ENCODE data around the gene KCNMA1. TPM values are rescaled to one million over a fixed set of nuclear protein-coding genes. Genes with fewer than 3 reads are reported as not detected.

The KCNMA1 gene
- total and polyA plus RNA-seq, 9 of the 15 experiments (the other 6 are each of a cell fraction or from before 2014, with no cell fraction given): 0.01 to 0.95 (median 0.15) TPM; not detected in 4

- intact Hi-C loops (cut with micrococcal nuclease): no loop called here
- Histone ChIP-seq H3K36me3 (ENCODE audit: control insufficient read depth, insufficient read depth, low read length) (no peaks in the 10 kb centered on the region), H3K27ac (ENCODE audit: extremely low read depth, low read depth, low read length) (no peak overlapping the region), H3K9ac (ENCODE audit: insufficient read depth in 1 of 2, low read depth in 2 of 2, low read length in 2 of 2) (no peak overlapping the region), H3K4me2 (ENCODE audit: insufficient read depth, low read length) (no peak overlapping the region), H3K79me2 (ENCODE audit: control insufficient read depth, insufficient read depth, low read length) (no peaks in the 10 kb centered on the region), H2AFZ (ENCODE audit: low read depth, low read length) (no peak overlapping the region), H3K9me3 (replicated peaks; ENCODE audit: control insufficient read depth, insufficient read depth, low read depth, low read length) (no peaks in the 10 kb centered on the region), H3K4me3 (no peak overlapping the region), H3K9me1 (ENCODE audit: control insufficient read depth, insufficient read depth, low read length) (no peaks in the 10 kb centered on the region), H3K27me3 (ENCODE audit: control insufficient read depth in 2 of 2, insufficient read depth in 2 of 2, low read length in 2 of 2) (no peaks in the 10 kb centered on the region), H4K20me1 (replicated peaks; ENCODE audit: control insufficient read depth, insufficient read depth, low read length) (no peaks in the 10 kb centered on the region), H3K4me1 (replicated peaks in 1 of 2; ENCODE audit: control insufficient read depth in 2 of 2, insufficient read depth in 2 of 2, low read length in 2 of 2) (no peaks in the 10 kb centered on the region)
- no TSS peak for BruUV-seq (replicated peaks)
- FAIRE-seq: no peak
- ATAC-seq: no peak
- CTCF ChIA-PET (ENCODE audit: low intra/inter-chr PET ratio): no interaction called here
- POLR2A ChIA-PET: no interaction called here
- in situ Hi-C loops (cut with MboI): no loop called here
- DNase-seq (ENCODE audit: extremely low read depth in 1 of 4, low spot score in 3 of 4): no peak
- TF ChIP-seq YBX1 (IDR thresholded peaks at IDR 0.05) (no peak), HEY1 (CRISPR knock-in tag; IDR thresholded peaks at IDR 0.05; ENCODE audit: borderline replicate concordance) (no peak), GATA2 (CRISPR knock-in tag; IDR thresholded peaks at IDR 0.05) (no peak), TBP (optimal IDR thresholded peaks at IDR 0.05; ENCODE audit: low read depth, low read length) (no peak), PREB (CRISPR knock-in tag; IDR thresholded peaks at IDR 0.05) (no peak), RERE (CRISPR knock-in tag; IDR thresholded peaks at IDR 0.05; ENCODE audit: borderline replicate concordance) (no peak), ZNF121 (CRISPR knock-in tag; conservative IDR thresholded peaks at IDR 0.05) (no peak), ATF3 (IDR thresholded peaks at IDR 0.05) (no peak), ATF3 (CRISPR knock-in tag; conservative IDR thresholded peaks at IDR 0.05) (no peak), PCBP1 (IDR thresholded peaks at IDR 0.05; ENCODE audit: low read depth, low read length, poor library complexity, severe bottlenecking) (no peak), FOXO4 (CRISPR knock-in tag; IDR thresholded peaks at IDR 0.05) (no peak), MLX (CRISPR knock-in tag; conservative IDR thresholded peaks at IDR 0.05) (no peak), LEF1 (IDR thresholded peaks at IDR 0.05) (no peak)
Observed at GRCh38 chr10:77188521-77188920, 449.1 kb downstream of the KCNMA1 start.
